OCI-LY1 (cell line): ENCODE data around the gene KRT6A.
"Not testable (repeated sequence)": the region's sequence is repeated elsewhere in the genome, so short reads cannot be mapped to it uniquely, and the experiment has no call there.

ENCODE experiments used
- H2AFZ ChIP-seq: fragments of 200-600 bp; sonication (generic), shearing (Covaris generic); 2 replicates; pipeline ENCODE4 v1.6.0; 2014; ENCODE audit warnings: antibody characterized with exemption, mild to moderate bottlenecking, low read length
- H3F3A ChIP-seq: fragments of 200-600 bp; sonication (generic), shearing (Covaris generic); 2 replicates; pipeline ENCODE4 v1.6.0; 2014; ENCODE audit warnings: mild to moderate bottlenecking, antibody characterized with exemption, low read length, moderate library complexity; ENCODE audit not compliant: insufficient read depth
- H3K27ac ChIP-seq: fragments of 200-600 bp; sonication (generic); 2 replicates; pipeline ENCODE4 v1.5.1; 2014; ENCODE audit warnings: low read length, mixed run types, mild to moderate bottlenecking, low read depth; ENCODE audit not compliant: poor library complexity, severe bottlenecking
- H3K27me3 ChIP-seq: fragments of 200-600 bp; sonication (generic); 2 replicates; pipeline ENCODE4 v1.6.0; 2014; ENCODE audit warnings: antibody characterized with exemption, mild to moderate bottlenecking, low read length, moderate library complexity; ENCODE audit not compliant: insufficient read depth
- H3K36me3 ChIP-seq: fragments of 200-600 bp; sonication (generic); 2 replicates; pipeline ENCODE4 v1.6.1; 2014; ENCODE audit warnings: mild to moderate bottlenecking, antibody characterized with exemption, low read length, moderate library complexity, mixed read lengths; ENCODE audit not compliant: insufficient read depth
- H3K4me1 ChIP-seq: fragments of 200-600 bp; sonication (generic); 2 replicates; pipeline ENCODE4 v1.5.1; 2014; ENCODE audit warnings: mild to moderate bottlenecking, low read length, moderate library complexity; ENCODE audit not compliant: insufficient read depth, severe bottlenecking
- H3K4me2 ChIP-seq: fragments of 200-600 bp; sonication (generic), shearing (Covaris generic); 2 replicates; pipeline ENCODE4 v1.6.1; 2014; ENCODE audit warnings: low read length
- H3K4me3 ChIP-seq: fragments of 200-600 bp; sonication (generic); 2 replicates; pipeline ENCODE4 v1.5.1; 2014; ENCODE audit warnings: low read length, low read depth, mild to moderate bottlenecking, mixed read lengths; ENCODE audit not compliant: poor library complexity, severe bottlenecking
- H3K79me2 ChIP-seq: fragments of 200-600 bp; shearing (Covaris generic); 2 replicates; pipeline ENCODE4 v1.6.1; 2016; ENCODE audit warnings: mixed run types, low read length, mixed read lengths; ENCODE audit not compliant: insufficient read depth
- H3K9ac ChIP-seq: fragments of 200-600 bp; sonication (generic), shearing (Covaris generic); 2 replicates; pipeline ENCODE4 v1.6.1; 2014; ENCODE audit warnings: mild to moderate bottlenecking, low read length, mixed read lengths
- H3K9me2 ChIP-seq: fragments of 200-600 bp; sonication (generic), shearing (Covaris generic); 2 replicates; pipeline ENCODE4 v1.6.1; 2014; ENCODE audit warnings: low read depth, mild to moderate bottlenecking, low read length, mixed read lengths
- H3K9me3 ChIP-seq: fragments of 200-600 bp; shearing (Covaris generic); 2 replicates; pipeline ENCODE4 v1.6.1; 2014; ENCODE audit warnings: low read length, mixed read lengths
- H4K20me1 ChIP-seq: fragments of 200-600 bp; sonication (generic), shearing (Covaris generic); 2 replicates; pipeline ENCODE4 v1.6.0; 2016; ENCODE audit warnings: mild to moderate bottlenecking, low read length; ENCODE audit not compliant: insufficient read depth
- EZH2 ChIP-seq: fragments of 200-600 bp; sonication (generic), shearing (Covaris generic); IDR thresholded peaks from 2 replicates; pipeline ENCODE4 v1.8.0; 2017; ENCODE audit warnings: borderline replicate concordance, mixed run types, mild to moderate bottlenecking, antibody characterized with exemption, low read length, moderate library complexity, mixed read lengths
- TF ChIP-seq, protein P1 (sequence below): fragments of 200-600 bp; sonication (generic), shearing (Covaris generic); IDR thresholded peaks from 2 replicates; pipeline ENCODE4 v1.5.1; 2017; ENCODE audit warnings: mild to moderate bottlenecking, antibody characterized with exemption, low read length, moderate library complexity, mixed read lengths

Gene KRT6A

DNA sequence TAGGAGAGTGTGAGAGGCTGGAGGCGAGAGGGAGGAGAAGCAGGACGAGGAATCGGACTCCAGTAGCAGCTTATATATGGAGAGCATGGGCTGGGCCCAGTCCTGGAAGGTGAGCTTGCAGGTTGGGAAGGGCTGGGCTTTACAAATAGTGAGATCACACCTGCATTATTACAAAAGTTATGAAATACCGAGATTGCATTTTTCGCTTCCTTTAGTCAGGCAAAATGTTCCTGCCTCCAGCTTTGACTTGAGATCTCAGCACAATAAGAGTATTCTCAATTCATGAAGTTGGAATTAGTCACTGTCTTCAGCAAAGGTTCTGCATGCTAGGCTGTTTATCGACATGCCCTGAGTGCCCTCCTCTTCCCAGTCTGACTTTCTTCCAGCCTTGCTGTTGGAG lies 41.0 kb downstream of the KRT6A start, which contains the start of gene KRT6B:
TSS of gene KRT6B (minus strand) at position 46 of the 400 bp plus-strand sequence. CDS start 68 bp downstream, outside the sequence.
- no peak within 1 kb of the TSS for H3K27ac ChIP-seq
- TF ChIP-seq, protein P1, sequence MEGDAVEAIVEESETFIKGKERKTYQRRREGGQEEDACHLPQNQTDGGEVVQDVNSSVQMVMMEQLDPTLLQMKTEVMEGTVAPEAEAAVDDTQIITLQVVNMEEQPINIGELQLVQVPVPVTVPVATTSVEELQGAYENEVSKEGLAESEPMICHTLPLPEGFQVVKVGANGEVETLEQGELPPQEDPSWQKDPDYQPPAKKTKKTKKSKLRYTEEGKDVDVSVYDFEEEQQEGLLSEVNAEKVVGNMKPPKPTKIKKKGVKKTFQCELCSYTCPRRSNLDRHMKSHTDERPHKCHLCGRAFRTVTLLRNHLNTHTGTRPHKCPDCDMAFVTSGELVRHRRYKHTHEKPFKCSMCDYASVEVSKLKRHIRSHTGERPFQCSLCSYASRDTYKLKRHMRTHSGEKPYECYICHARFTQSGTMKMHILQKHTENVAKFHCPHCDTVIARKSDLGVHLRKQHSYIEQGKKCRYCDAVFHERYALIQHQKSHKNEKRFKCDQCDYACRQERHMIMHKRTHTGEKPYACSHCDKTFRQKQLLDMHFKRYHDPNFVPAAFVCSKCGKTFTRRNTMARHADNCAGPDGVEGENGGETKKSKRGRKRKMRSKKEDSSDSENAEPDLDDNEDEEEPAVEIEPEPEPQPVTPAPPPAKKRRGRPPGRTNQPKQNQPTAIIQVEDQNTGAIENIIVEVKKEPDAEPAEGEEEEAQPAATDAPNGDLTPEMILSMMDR, result no peak

DNA sequence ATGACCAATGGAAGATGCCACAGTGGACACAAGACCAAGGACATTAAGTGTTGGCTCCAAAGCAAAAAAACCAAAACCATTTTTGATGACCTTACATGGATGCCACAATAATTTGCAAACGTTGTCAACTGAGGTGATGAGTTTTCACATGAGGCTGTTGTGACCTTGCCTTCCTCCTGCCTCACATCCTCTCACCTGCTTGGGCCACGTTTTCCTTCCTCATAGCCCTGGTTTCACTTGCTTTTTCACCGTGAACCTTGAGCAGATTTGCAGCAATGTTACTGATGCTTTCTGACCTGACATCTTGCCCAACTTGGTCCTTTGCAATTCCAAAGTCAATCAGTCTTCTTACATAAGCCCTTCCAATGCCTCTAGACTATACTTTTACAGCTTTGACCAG lies 44.8 kb downstream of the KRT6A start:
- Histone ChIP-seq H3K9me3 (no peaks in the 10 kb centered on the region), H3K4me1 (no peaks in the 10 kb centered on the region), H3F3A (no peaks in the 10 kb centered on the region), H3K4me3 (no peak overlapping the region), H3K27me3 (no peaks in the 10 kb centered on the region), H3K4me2 (no peak overlapping the region), H3K36me3 (no peaks in the 10 kb centered on the region), H3K9ac (no peak overlapping the region), H4K20me1 (no peaks in the 10 kb centered on the region), H3K79me2 (no peaks in the 10 kb centered on the region), H3K9me2 (no peaks in the 10 kb centered on the region), H3K27ac (no peak overlapping the region), H2AFZ (no peak overlapping the region)
- TF ChIP-seq, protein P1, result no peak
- TF ChIP-seq EZH2, result no peak

More for the DNA sequence above, 41.0 kb downstream of the KRT6A start, which contains the start of gene KRT6B:
- H3K9me3 ChIP-seq, result no peaks in the 10 kb centered on the region
- H3K4me1 ChIP-seq, result no peaks in the 10 kb centered on the region
- H3F3A ChIP-seq, result no peaks in the 10 kb centered on the region
- H3K36me3 ChIP-seq, result no peaks in the 10 kb centered on the region
- no peaks in the 10 kb centered on the region for H3K79me2 ChIP-seq
- no peak within 1 kb of the TSS for H3K4me2 ChIP-seq
- no peaks in the 10 kb centered on the region for H4K20me1 ChIP-seq
- no peaks in the 10 kb centered on the region for H3K9me2 ChIP-seq
- H2AFZ ChIP-seq, result no peak within 1 kb of the TSS
- H3K27me3 ChIP-seq, result no peaks in the 10 kb centered on the region
- H3K4me3 ChIP-seq, result no peak within 1 kb of the TSS
- no peak within 1 kb of the TSS for H3K9ac ChIP-seq

DNA sequence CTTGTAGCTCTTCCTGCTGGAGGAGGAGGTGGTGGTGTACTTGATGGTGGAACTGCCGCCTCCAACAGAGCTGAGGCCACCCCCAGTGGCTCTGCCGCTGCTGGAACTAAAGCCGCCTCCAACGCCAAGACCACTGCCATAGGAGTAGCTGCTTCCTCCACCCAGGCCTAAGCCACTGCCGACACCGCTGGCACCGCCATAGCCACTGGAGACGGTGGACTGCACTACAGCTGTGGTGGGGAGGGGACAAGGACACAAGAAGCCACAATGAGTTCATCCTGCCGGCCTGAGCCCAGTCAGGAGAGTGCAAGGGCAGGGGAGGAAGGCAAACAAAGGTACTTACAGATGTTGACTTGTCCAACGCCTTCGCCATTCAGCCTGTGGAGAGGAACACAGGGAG lies 45.9 kb downstream of the KRT6A start:
- H3K27me3 ChIP-seq, H3K9me3 ChIP-seq, H3K4me1 ChIP-seq, H3F3A ChIP-seq, H3K27ac ChIP-seq, H3K36me3 ChIP-seq, H3K9ac ChIP-seq, H3K4me3 ChIP-seq, H3K4me2 ChIP-seq, H3K79me2 ChIP-seq, H2AFZ ChIP-seq, H3K9me2 ChIP-seq, H4K20me1 ChIP-seq: not testable (repeated sequence)

DNA sequence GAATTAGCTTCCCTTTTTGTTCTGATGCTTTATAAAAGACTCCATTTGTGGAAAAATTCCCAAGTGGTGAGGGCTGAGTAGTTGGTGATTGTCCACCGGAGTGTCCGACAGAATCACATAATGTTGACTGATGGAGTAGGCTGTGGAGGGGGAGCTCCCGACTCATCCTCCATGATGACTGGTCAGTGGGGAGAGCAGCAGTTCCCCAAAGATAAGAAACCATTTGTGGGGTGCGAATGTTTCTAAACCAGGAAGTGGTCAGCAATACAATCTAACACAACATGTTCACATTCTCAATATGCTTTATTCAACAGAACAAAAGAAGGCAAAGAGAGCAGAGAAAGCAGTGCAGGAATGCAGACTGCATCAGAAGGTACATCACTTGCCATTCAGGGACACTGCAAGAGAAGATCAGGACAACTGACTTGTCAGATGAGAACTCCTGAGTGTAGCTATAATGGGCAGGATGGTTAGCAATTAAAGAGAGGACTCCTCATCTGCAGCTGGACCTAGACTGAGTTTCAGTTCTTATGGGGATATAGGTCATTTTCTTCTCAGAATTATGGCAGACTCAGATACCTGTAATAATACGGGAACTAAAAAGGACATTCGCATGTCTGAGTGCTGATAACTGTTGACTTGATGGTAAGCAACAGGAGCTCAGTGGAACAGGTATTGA lies 46.6 kb downstream of the KRT6A start:
- TF ChIP-seq, protein P1, result no peak
- TF ChIP-seq EZH2, result no peak
- H3K4me2 ChIP-seq, result no peak overlapping the region
- no peaks in the 10 kb centered on the region for H3F3A ChIP-seq
- no peaks in the 10 kb centered on the region for H3K79me2 ChIP-seq
- no peak overlapping the region for H2AFZ ChIP-seq
- no peaks in the 10 kb centered on the region for H3K36me3 ChIP-seq
- H4K20me1 ChIP-seq, result no peaks in the 10 kb centered on the region
- no peaks in the 10 kb centered on the region for H3K4me1 ChIP-seq
- no peaks in the 10 kb centered on the region for H3K9me2 ChIP-seq
- H3K27ac ChIP-seq, result no peak overlapping the region
- no peak overlapping the region for H3K9ac ChIP-seq
- no peak overlapping the region for H3K4me3 ChIP-seq
- peaks cover 3% of the 10 kb centered on the region for H3K27me3 ChIP-seq
- H3K9me3 ChIP-seq, result no peaks in the 10 kb centered on the region
